Ramos (cell line): ENCODE results near the gene FAM20C.

Experiments used
- in situ Hi-C: fragments of 300-500 bp; cut with MboI; formaldehyde crosslinking; loops from one replicate; pipeline ENCODE4 v1.14.3; 2022; ENCODE audit warnings: low sequenced_read_pairs; ENCODE audit not compliant: unreplicated experiment

FAM20C gene

GRCh38 chr7:251446-252175 lies 59.2 kb downstream of the FAM20C start:
- in situ Hi-C loops: no loop called here

GRCh38 chr7:252216-252965 lies 60.0 kb downstream of the FAM20C start:
- in situ Hi-C loops: no loop called here

GRCh38 chr7:252981-253380 lies 60.6 kb downstream of the FAM20C start:
- in situ Hi-C loops: no loop called here

- in situ Hi-C loops: no loop called here
Observed at GRCh38 chr7:253581-254336, 61.4 kb downstream of the FAM20C start.

- in situ Hi-C loops: no loop called here
Observed at GRCh38 chr7:254337-255037, 62.1 kb downstream of the FAM20C start.

- in situ Hi-C loops: no loop called here
Observed at GRCh38 chr7:255038-255435, 62.7 kb downstream of the FAM20C start.

- in situ Hi-C loops: no loop called here
Observed at GRCh38 chr7:255721-256361, 63.5 kb downstream of the FAM20C start.

- in situ Hi-C loops: no loop called here
Observed at GRCh38 chr7:256461-256940, 64.1 kb downstream of the FAM20C start.

- in situ Hi-C loops: no loop called here
Observed at GRCh38 chr7:256981-257646, 64.7 kb downstream of the FAM20C start.

- in situ Hi-C loops: no loop called here
Observed at GRCh38 chr7:257647-257992, 65.2 kb downstream of the FAM20C start.

- in situ Hi-C loops: no loop called here
Observed at GRCh38 chr7:258476-259190, 66.3 kb downstream of the FAM20C start.

- in situ Hi-C loops: no loop called here
Observed at GRCh38 chr7:259191-259505, 66.8 kb downstream of the FAM20C start.

GRCh38 chr7:259751-260405 lies 67.5 kb downstream of the FAM20C start:
- in situ Hi-C loops: no loop called here

GRCh38 chr7:260441-261281 lies 68.3 kb downstream of the FAM20C start:
- in situ Hi-C loops: no loop called here

GRCh38 chr7:261341-262250 lies 69.2 kb downstream of the FAM20C start:
- in situ Hi-C loops: no loop called here

- in situ Hi-C loops: no loop called here
Observed at GRCh38 chr7:262251-262572, 69.8 kb downstream of the FAM20C start.
